Gastrocnemius medialis (tissue), 4 donors: ENCODE data around the gene KANTR. TPM values are rescaled to one million over a fixed set of nuclear protein-coding genes. Genes with fewer than 3 reads are reported as not detected.

ENCODE experiments used
- ATAC-seq, 2 donors: fragments of 150-250 bp; one replicate each; pipeline ENCODE4 v1.9.1; 2016
- DNase-seq, 2 donors: peaks; one replicate each; pipeline ENCODE4 v3.0.0-alpha.2; 2019
- H3K27ac ChIP-seq, 4 donors: fragments of 200-600 bp; sonication (generic); 1 replicate in 1 of 4; 2 replicates in 3 of 4; pipeline ENCODE4 v1.5.1; 2016 to 2018; ENCODE audit warnings: mild to moderate bottlenecking in 2 of 4, moderate library complexity in 1 of 4
- H3K27me3 ChIP-seq, 3 donors: fragments of 200-600 bp; sonication (generic) in 2 of 3; 1 replicate in 1 of 3; 2 replicates in 2 of 3; pipeline versions ENCODE4 v1.5.1 to v1.6.0; 2016 to 2019; ENCODE audit warnings: mild to moderate bottlenecking in 1 of 3, moderate library complexity in 1 of 3
- H3K36me3 ChIP-seq, 2 donors: fragments of 200-600 bp; sonication (generic) in 1 of 2; one replicate each; pipeline ENCODE4 v1.5.1; 2017 to 2018
- H3K4me1 ChIP-seq, 2 donors: fragments of 200-600 bp; sonication (generic) in 1 of 2; one replicate each; pipeline ENCODE4 v1.5.1; 2016 to 2017; ENCODE audit warnings: mild to moderate bottlenecking in 2 of 2
- H3K4me3 ChIP-seq, 4 donors: fragments of 200-600 bp; sonication (generic) in 3 of 4; 1 replicate in 1 of 4; 2 replicates in 3 of 4; pipeline ENCODE4 v1.5.1; 2016 to 2019; ENCODE audit warnings: mild to moderate bottlenecking in 2 of 4
- H3K9me3 ChIP-seq, 3 donors: fragments of 200-600 bp; sonication (generic) in 2 of 3; 1 replicate in 1 of 3; 2 replicates in 2 of 3; pipeline ENCODE4 v1.5.1; 2016 to 2019
- POLR2A ChIP-seq, 2 donors: fragments of 450-650 bp; IDR thresholded peaks; one replicate each; pipeline ENCODE4 v1.6.1; 2017; ENCODE audit warnings: antibody characterized with exemption in 2 of 2, mild to moderate bottlenecking in 2 of 2, moderate library complexity in 2 of 2
- in situ Hi-C, 4 donors: fragments of 200-750 bp; cut with MboI; loops; one replicate each; pipeline versions ENCODE4 v1.15.0 to v1.8.0; 2017; ENCODE audit warnings: low sequenced_read_pairs in 4 of 4
- intact Hi-C: fragments of 100-400 bp; cut with DNase I; formaldehyde crosslinking; loops from one replicate; pipeline ENCODE4 v1.15.1; 2023; ENCODE audit warnings: low total_unique reads
- total RNA-seq, 4 donors: library from RNA; depleted of rRNA; stranded (reverse); fragments of >200 nt; gene quantifications; one replicate each; pipeline versions ENCODE4 v1.1.0 to v1.2.3, GENCODE V29; 2016
- TF ChIP-seq, protein P1 (sequence below), 5 experiments: fragments of 450-650 bp in 3 of 5; fragments of 200-600 bp in 2 of 5; sonication (generic) in 2 of 5; IDR thresholded peaks in 4 of 5; conservative IDR thresholded peaks in 1 of 5; 1 replicate in 4 of 5; 2 replicates in 1 of 5; pipeline ENCODE4 v1.5.1; 2016 to 2019; ENCODE audit warnings: antibody characterized with exemption in 5 of 5, mild to moderate bottlenecking in 3 of 5, moderate library complexity in 3 of 5

Gene KANTR
- total RNA-seq, 4 donors from 2014 or later: 3.0 to 13.0 (median 7.4) TPM

- in situ Hi-C loops: no loop called here
- TF ChIP-seq, protein P1, sequence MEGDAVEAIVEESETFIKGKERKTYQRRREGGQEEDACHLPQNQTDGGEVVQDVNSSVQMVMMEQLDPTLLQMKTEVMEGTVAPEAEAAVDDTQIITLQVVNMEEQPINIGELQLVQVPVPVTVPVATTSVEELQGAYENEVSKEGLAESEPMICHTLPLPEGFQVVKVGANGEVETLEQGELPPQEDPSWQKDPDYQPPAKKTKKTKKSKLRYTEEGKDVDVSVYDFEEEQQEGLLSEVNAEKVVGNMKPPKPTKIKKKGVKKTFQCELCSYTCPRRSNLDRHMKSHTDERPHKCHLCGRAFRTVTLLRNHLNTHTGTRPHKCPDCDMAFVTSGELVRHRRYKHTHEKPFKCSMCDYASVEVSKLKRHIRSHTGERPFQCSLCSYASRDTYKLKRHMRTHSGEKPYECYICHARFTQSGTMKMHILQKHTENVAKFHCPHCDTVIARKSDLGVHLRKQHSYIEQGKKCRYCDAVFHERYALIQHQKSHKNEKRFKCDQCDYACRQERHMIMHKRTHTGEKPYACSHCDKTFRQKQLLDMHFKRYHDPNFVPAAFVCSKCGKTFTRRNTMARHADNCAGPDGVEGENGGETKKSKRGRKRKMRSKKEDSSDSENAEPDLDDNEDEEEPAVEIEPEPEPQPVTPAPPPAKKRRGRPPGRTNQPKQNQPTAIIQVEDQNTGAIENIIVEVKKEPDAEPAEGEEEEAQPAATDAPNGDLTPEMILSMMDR (IDR thresholded peaks at IDR 0.05 in 4 of 5, conservative IDR thresholded peaks at IDR 0.05 in 1 of 5): no peak
- no peak for TF ChIP-seq POLR2A (IDR thresholded peaks at IDR 0.05)
- intact Hi-C loops: no loop called here
- DNase-seq (no peak), ATAC-seq (no peak)
- Histone ChIP-seq H3K27me3 (no peaks in the 10 kb centered on the region), H3K27ac (no peak overlapping the region), H3K4me1 (no peaks in the 10 kb centered on the region), H3K9me3 (no peaks in the 10 kb centered on the region), H3K36me3 (peaks cover 0 to 19% of the 10 kb centered on the region in 2 donors), H3K4me3 (no peak overlapping the region)
Measured at GRCh38 chrX:53171356-53171755, 77.4 kb downstream of the KANTR start.

Other genes with a start within 250 kb of the KANTR start
- gene XAGE3, start 226.1 kb upstream of the KANTR start, total RNA-seq: not detected
- 1 to 10 TPM in 2 of 4 donors, under 1 TPM in 2; 0.13 to 7.8 (median 0.85) TPM for gene FAM156B, start 196.8 kb upstream of the KANTR start, total RNA-seq
- gene FAM156A, start 135.6 kb upstream of the KANTR start, total RNA-seq: 10 to 100 TPM in 1 of 4 donors, 1 to 10 TPM in 3; 1.7 to 14.0 (median 4.9) TPM
- gene GPR173, start 45.4 kb upstream of the KANTR start, total RNA-seq: under 1 TPM in 3 of 4 donors, not detected in 1; 0.07 to 0.31 (median 0.10) TPM
- gene TSPYL2, start 11.8 kb upstream of the KANTR start, total RNA-seq: 100 to 1,000 TPM in 1 of 4 donors, 10 to 100 TPM in 3; 46.7 to 161 (median 78.6) TPM
- 100 to 1,000 TPM; 143 to 210 (median 147) TPM for gene KDM5C, start 131.1 kb downstream of the KANTR start, total RNA-seq
- 100 to 1,000 TPM in 1 of 4 donors, 10 to 100 TPM in 3; 59.2 to 127 (median 73.9) TPM for gene IQSEC2, start 187.4 kb downstream of the KANTR start, total RNA-seq